Keratinocyte (primary cell): ENCODE measurements around the gene AOPEP. TPM values are rescaled to one million over a fixed set of nuclear protein-coding genes. Genes with fewer than 3 reads are reported as not detected.

Experiments used
- DNase-seq: peaks from one replicate; pipeline ENCODE4 v3.0.0-alpha.2; 2011; ENCODE audit warnings: low read depth, missing footprints, low spot score
- FAIRE-seq: peaks from 2 replicates; lab custom pipeline; 2011; peaks lifted over from hg19 to GRCh38; lab: Jason Lieb, UNC
- H2AFZ ChIP-seq: 2 replicates; pipeline ENCODE4 v1.6.0; 2012; ENCODE audit warnings: low read length, control low read depth, inconsistent platforms; ENCODE audit not compliant: control insufficient read depth
- H3K27ac ChIP-seq: 2 replicates; pipeline ENCODE4 v1.5.1; 2011; ENCODE audit warnings: low read length; ENCODE audit not compliant: control insufficient read depth, insufficient read depth
- H3K27me3 ChIP-seq: 3 replicates; pipeline ENCODE4 v1.6.0; 2011; ENCODE audit warnings: low read length; ENCODE audit not compliant: control insufficient read depth, insufficient read depth; ENCODE audit errors: extremely low read depth
- H3K36me3 ChIP-seq, 2 experiments: 2 replicates in 1 of 2; 3 replicates in 1 of 2; pipeline ENCODE4 v1.5.1; 2011; ENCODE audit warnings: low read length in 2 of 2, mild to moderate bottlenecking in 1 of 2; ENCODE audit not compliant: control insufficient read depth in 2 of 2, insufficient read depth in 2 of 2; ENCODE audit errors: extremely low read depth in 1 of 2
- H3K4me1 ChIP-seq: 3 replicates; pipeline ENCODE4 v1.5.1; 2011; ENCODE audit warnings: low read length; ENCODE audit not compliant: control insufficient read depth, insufficient read depth; ENCODE audit errors: extremely low read depth
- H3K4me2 ChIP-seq: 3 replicates; pipeline ENCODE4 v1.6.0; 2011; ENCODE audit warnings: low read depth, low read length; ENCODE audit not compliant: control insufficient read depth, insufficient read depth; ENCODE audit errors: extremely low read depth
- H3K4me3 ChIP-seq, 3 experiments: fragments of 200-600 bp in 1 of 3; sonication (generic) in 1 of 3; 2 replicates in 2 of 3; 3 replicates in 1 of 3; pipeline ENCODE4 v1.5.1; 2011 to 2016; ENCODE audit warnings: low read length in 3 of 3, mild to moderate bottlenecking in 3 of 3, control low read depth in 2 of 3, inconsistent platforms in 1 of 3, low read depth in 1 of 3, mixed read lengths in 1 of 3, mixed run types in 1 of 3, moderate library complexity in 1 of 3; ENCODE audit not compliant: control insufficient read depth in 2 of 3, insufficient read depth in 2 of 3; ENCODE audit errors: extremely low read depth in 1 of 3
- H3K79me2 ChIP-seq: 2 replicates; pipeline ENCODE4 v1.6.0; 2012; ENCODE audit warnings: low read length; ENCODE audit not compliant: control insufficient read depth, insufficient read depth
- H3K9ac ChIP-seq: 3 replicates; pipeline ENCODE4 v1.6.0; 2011; ENCODE audit warnings: low read length; ENCODE audit not compliant: control insufficient read depth, insufficient read depth; ENCODE audit errors: extremely low read depth
- H3K9me1 ChIP-seq: 3 replicates; pipeline ENCODE4 v1.6.0; 2011; ENCODE audit warnings: low read length; ENCODE audit not compliant: control insufficient read depth, insufficient read depth; ENCODE audit errors: extremely low read depth
- H3K9me3 ChIP-seq: 2 replicates; pipeline ENCODE4 v1.5.1; 2012; ENCODE audit warnings: low read depth, low read length; ENCODE audit not compliant: control insufficient read depth
- H4K20me1 ChIP-seq: 3 replicates; pipeline ENCODE4 v1.6.0; 2011; ENCODE audit warnings: low read length; ENCODE audit not compliant: control insufficient read depth, insufficient read depth; ENCODE audit errors: extremely low read depth
- EZH2 ChIP-seq: IDR thresholded peaks from one replicate; pipeline ENCODE4 v1.6.1; 2012; ENCODE audit warnings: inconsistent platforms, mild to moderate bottlenecking, low read length, moderate library complexity
- dilution Hi-C: fragments of 300-500 bp; cut with MboI; formaldehyde crosslinking; loops from one replicate; pipeline ENCODE4 v1.7.0; 2020; ENCODE audit warnings: low sequenced_read_pairs; ENCODE audit not compliant: extremely low pct_ligation_motif_present
- polyA plus RNA-seq, 5 experiments: library from polyadenylated mRNA; depleted of rRNA in 3 of 5; stranded (reverse) in 3 of 5; stranded (forward) in 1 of 5; unstranded in 1 of 5; fragments of >200 nt; gene quantifications; 1 replicate in 1 of 5; 2 replicates in 3 of 5; 3 replicates in 1 of 5; pipeline versions ENCODE4 v1.2.1 to v1.2.3, GENCODE V29; 2011 to 2012; ENCODE audit warnings: missing spikeins in 2 of 5, low read depth in 1 of 5, low replicate concordance in 1 of 5
- TF ChIP-seq, protein P1 (sequence below), 3 experiments: IDR thresholded peaks in 1 of 3; conservative IDR thresholded peaks in 1 of 3; optimal IDR thresholded peaks in 1 of 3; 2 replicates in 2 of 3; 3 replicates in 1 of 3; pipeline versions ENCODE3 to v1.5.1; 2011; ENCODE audit warnings: low read length in 3 of 3, mild to moderate bottlenecking in 3 of 3, moderate library complexity in 2 of 3, control low read depth in 1 of 3, inconsistent platforms in 1 of 3; ENCODE audit not compliant: insufficient read depth in 2 of 3; ENCODE audit errors: extremely low read depth in 1 of 3

The AOPEP gene
- polyA plus RNA-seq, 1 donor (not counting 4 experiments of a cell fraction or from before 2014, with no cell fraction given), result 27.0 TPM

DNA sequence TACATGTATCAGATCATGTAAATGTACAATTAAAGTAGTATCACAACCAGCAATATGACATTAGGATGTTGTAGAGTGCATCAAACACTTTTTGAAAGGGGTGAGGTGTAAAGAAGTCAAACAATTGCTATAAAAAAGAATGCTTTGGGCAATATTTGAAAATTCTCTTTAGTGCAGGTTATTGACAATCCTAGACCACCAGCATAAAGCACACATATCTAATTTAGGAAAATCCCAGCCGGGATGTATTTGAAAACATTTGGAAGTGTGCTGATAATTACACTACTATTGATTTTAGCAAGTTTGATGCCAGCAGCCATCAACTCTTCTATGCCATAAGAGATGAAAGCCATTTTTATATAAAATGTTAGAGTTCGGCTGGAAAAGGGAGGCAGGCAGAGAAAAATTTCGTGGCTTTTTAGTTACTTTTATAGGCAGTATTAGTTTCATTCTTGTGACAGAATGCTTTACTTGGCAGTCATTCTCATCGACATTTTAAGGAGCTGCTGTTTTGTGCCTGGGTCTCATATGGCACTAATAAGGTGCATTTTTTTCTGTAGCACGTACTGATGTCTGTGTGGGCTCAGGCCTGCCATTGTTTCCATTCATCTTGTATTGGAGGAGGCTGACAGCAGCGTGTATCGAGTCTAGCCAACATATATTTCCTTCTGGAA, 285.7 kb downstream of the AOPEP start:
- Histone ChIP-seq H3K4me1 (peaks cover 47% of the 10 kb centered on the region), H3K4me3 (no peak overlapping the region), H3K9me3 (no peaks in the 10 kb centered on the region), H3K36me3 (peaks cover 5 to 29% of the 10 kb centered on the region in 2 experiments), H2AFZ (no peak overlapping the region), H3K9me1 (no peaks in the 10 kb centered on the region), H3K79me2 (peaks cover 62% of the 10 kb centered on the region), H3K4me2 (peak overlapping the region; percentile 7), H3K9ac (no peak overlapping the region), H4K20me1 (no peaks in the 10 kb centered on the region), H3K27ac (peak overlapping the region; percentile 45), H3K27me3 (no peaks in the 10 kb centered on the region)
- TF ChIP-seq EZH2, result no peak
- TF ChIP-seq, protein P1, sequence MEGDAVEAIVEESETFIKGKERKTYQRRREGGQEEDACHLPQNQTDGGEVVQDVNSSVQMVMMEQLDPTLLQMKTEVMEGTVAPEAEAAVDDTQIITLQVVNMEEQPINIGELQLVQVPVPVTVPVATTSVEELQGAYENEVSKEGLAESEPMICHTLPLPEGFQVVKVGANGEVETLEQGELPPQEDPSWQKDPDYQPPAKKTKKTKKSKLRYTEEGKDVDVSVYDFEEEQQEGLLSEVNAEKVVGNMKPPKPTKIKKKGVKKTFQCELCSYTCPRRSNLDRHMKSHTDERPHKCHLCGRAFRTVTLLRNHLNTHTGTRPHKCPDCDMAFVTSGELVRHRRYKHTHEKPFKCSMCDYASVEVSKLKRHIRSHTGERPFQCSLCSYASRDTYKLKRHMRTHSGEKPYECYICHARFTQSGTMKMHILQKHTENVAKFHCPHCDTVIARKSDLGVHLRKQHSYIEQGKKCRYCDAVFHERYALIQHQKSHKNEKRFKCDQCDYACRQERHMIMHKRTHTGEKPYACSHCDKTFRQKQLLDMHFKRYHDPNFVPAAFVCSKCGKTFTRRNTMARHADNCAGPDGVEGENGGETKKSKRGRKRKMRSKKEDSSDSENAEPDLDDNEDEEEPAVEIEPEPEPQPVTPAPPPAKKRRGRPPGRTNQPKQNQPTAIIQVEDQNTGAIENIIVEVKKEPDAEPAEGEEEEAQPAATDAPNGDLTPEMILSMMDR (optimal IDR thresholded peaks at IDR 0.05 in 1 of 3, IDR thresholded peaks at IDR 0.05 in 1 of 3, conservative IDR thresholded peaks at IDR 0.05 in 1 of 3; ENCODE audit: extremely low read depth in 1 of 3, insufficient read depth in 2 of 3, low read length in 3 of 3), result no peak
- dilution Hi-C loops, result no loop called here
- FAIRE-seq, result no peak
- DNase-seq, result no peak

DNA sequence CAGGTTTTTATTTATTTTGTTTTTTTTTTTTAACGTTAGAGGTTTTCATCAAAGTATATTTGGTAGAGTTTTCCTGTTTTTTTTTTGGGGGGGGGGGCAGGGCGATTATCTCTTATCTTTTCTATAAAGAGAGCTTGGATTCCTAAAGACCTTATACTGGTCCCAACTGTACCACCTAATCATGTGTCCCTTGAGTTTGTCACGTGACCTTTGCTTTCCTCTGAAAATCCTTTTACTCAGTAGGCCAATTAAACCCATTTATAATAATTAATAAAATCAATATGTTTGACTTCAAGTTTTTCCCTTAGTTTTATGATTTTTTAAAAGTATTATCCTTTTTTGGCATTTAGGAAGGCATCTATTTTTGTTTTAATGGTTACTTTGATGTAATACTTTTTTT, 286.4 kb downstream of the AOPEP start:
- H3K9me1 ChIP-seq, result no peaks in the 10 kb centered on the region
- peaks cover 55% of the 10 kb centered on the region for H3K79me2 ChIP-seq
- no peak overlapping the region for H3K4me2 ChIP-seq
- no peak overlapping the region for H2AFZ ChIP-seq
- no peak overlapping the region for H3K9ac ChIP-seq
- H3K27ac ChIP-seq, result no peak overlapping the region
- no peak for TF ChIP-seq EZH2
- TF ChIP-seq, protein P1 (optimal IDR thresholded peaks at IDR 0.05 in 1 of 3, IDR thresholded peaks at IDR 0.05 in 1 of 3, conservative IDR thresholded peaks at IDR 0.05 in 1 of 3; ENCODE audit: extremely low read depth in 1 of 3, insufficient read depth in 2 of 3, low read length in 3 of 3), result no peak
- H4K20me1 ChIP-seq, result no peaks in the 10 kb centered on the region
- peaks cover 5 to 28% of the 10 kb centered on the region in 2 experiments for H3K36me3 ChIP-seq
- H3K4me3 ChIP-seq, result no peak overlapping the region
- H3K27me3 ChIP-seq, result no peaks in the 10 kb centered on the region
- peaks cover 48% of the 10 kb centered on the region for H3K4me1 ChIP-seq
- DNase-seq (no peak), FAIRE-seq (no peak)
- dilution Hi-C loops, result no loop called here
- H3K9me3 ChIP-seq, result no peaks in the 10 kb centered on the region
